HepG2 (cell line): ENCODE data around the gene ZNF740. TPM values are rescaled to one million over a fixed set of nuclear protein-coding genes. Genes with fewer than 3 reads are reported as not detected.

Experiments
- ARID5B ChIP-seq: IDR thresholded peaks from 2 replicates; pipeline ENCODE4 v1.4.0; 2020; ENCODE audit warnings: mild to moderate bottlenecking, missing genetic modification reagents
- ASH2L ChIP-seq: fragments of 300-600, 200-600 bp; sonication (generic); IDR thresholded peaks from 2 replicates; pipeline ENCODE4 v1.7.0; 2017; ENCODE audit warnings: low read depth, mild to moderate bottlenecking, moderate library complexity, mixed read lengths, low read length; ENCODE audit not compliant: insufficient read length
- CCDC6 ChIP-seq: sonication (generic); formaldehyde crosslinking; IDR thresholded peaks from 2 replicates; pipeline ENCODE4 v1.8.1; 2022; ENCODE audit warnings: mild to moderate bottlenecking, missing genetic modification reagents, moderate library complexity
- KMT2B ChIP-seq: IDR thresholded peaks from 2 replicates; pipeline ENCODE4 v1.6.1; 2016; ENCODE audit warnings: missing genetic modification reagents, missing compliant biosample characterization
- PRPF4 ChIP-seq: fragments of 200-400 bp; formaldehyde crosslinking; IDR thresholded peaks from 2 replicates; pipeline ENCODE4 v1.6.1; 2016; ENCODE audit warnings: low read length, low read depth; ENCODE audit not compliant: poor library complexity, severe bottlenecking
- RFX3 ChIP-seq: IDR thresholded peaks from 2 replicates; pipeline ENCODE4 v1.6.1; 2016; ENCODE audit warnings: missing biosample characterization, missing genetic modification reagents
- SKIL ChIP-seq: sonication (generic); formaldehyde crosslinking; IDR thresholded peaks from 2 replicates; pipeline ENCODE4 v1.8.0; 2022; ENCODE audit warnings: missing genetic modification reagents, mild to moderate bottlenecking, moderate library complexity, borderline replicate concordance
- ZFY ChIP-seq: sonication (generic); formaldehyde crosslinking; IDR thresholded peaks from 2 replicates; pipeline ENCODE4 v1.4.0; 2020; ENCODE audit warnings: missing genetic modification reagents
- ZKSCAN5 ChIP-seq: sonication (generic); formaldehyde crosslinking; IDR thresholded peaks from 2 replicates; pipeline ENCODE4 v1.5.1; 2020; ENCODE audit warnings: mild to moderate bottlenecking, missing genetic modification reagents
- ZNF331 ChIP-seq: sonication (generic); formaldehyde crosslinking; IDR thresholded peaks from 2 replicates; pipeline ENCODE4 v1.4.0; 2020; ENCODE audit warnings: missing genetic modification reagents
- ZNF615 ChIP-seq: sonication (generic); formaldehyde crosslinking; IDR thresholded peaks from 2 replicates; pipeline ENCODE4 v1.5.0; 2020; ENCODE audit warnings: mild to moderate bottlenecking, missing genetic modification reagents, borderline replicate concordance
- ZNF761 ChIP-seq: sonication (generic); formaldehyde crosslinking; conservative IDR thresholded peaks from 2 replicates; pipeline ENCODE4 v1.4.0; 2020; ENCODE audit warnings: mild to moderate bottlenecking, missing genetic modification reagents
- polyA plus RNA-seq, 8 experiments: library from polyadenylated mRNA; depleted of rRNA in 3 of 8; stranded (reverse) in 7 of 8; unstranded in 1 of 8; fragments of >200 nt; fragmentation: Illumina TruSeq in 4 of 8; extraction: Trizol in 4 of 8; gene quantifications; 2 replicates each; pipeline versions ENCODE4 v1.2.1 to v1.2.3, GENCODE V29; 2011 to 2016; ENCODE audit warnings: low read depth in 4 of 8, missing spikeins in 1 of 8, mixed read lengths in 1 of 8; ENCODE audit not compliant: insufficient read depth in 1 of 8
- total RNA-seq, 5 experiments: library from RNA; depleted of rRNA; stranded (reverse); fragments of >200 nt; fragmentation: Illumina TruSeq; extraction: Trizol; gene quantifications; 2 replicates each; pipeline ENCODE4 v1.2.3, GENCODE V29; 2016; ENCODE audit warnings: low read depth in 1 of 5
- TF ChIP-seq, protein P1 (sequence below): sonication (generic); formaldehyde crosslinking; IDR thresholded peaks from 2 replicates; pipeline ENCODE4 v1.8.0; 2022; ENCODE audit warnings: mild to moderate bottlenecking, missing genetic modification reagents
- TF ChIP-seq, protein P2 (sequence below): sonication (generic); formaldehyde crosslinking; IDR thresholded peaks from 2 replicates; pipeline ENCODE4 v1.8.1; 2023; ENCODE audit warnings: missing genetic modification reagents, mild to moderate bottlenecking, borderline replicate concordance
- TF ChIP-seq, protein P3 (sequence below): sonication (generic); formaldehyde crosslinking; IDR thresholded peaks from 2 replicates; pipeline ENCODE4 v1.5.0; 2020; ENCODE audit warnings: missing genetic modification reagents
- TF ChIP-seq, protein P4 (sequence below): sonication (generic); formaldehyde crosslinking; conservative IDR thresholded peaks from 2 replicates; pipeline ENCODE4 v1.8.0; 2022; ENCODE audit warnings: low read depth, missing genetic modification reagents
- TF ChIP-seq, protein P5 (sequence below): sonication (generic); formaldehyde crosslinking; IDR thresholded peaks from 2 replicates; pipeline ENCODE4 v1.8.0; 2022; ENCODE audit warnings: missing genetic modification reagents, low read depth, mild to moderate bottlenecking, borderline replicate concordance

Gene ZNF740
- total and polyA plus RNA-seq, 2 of the 13 experiments (the other 11 are each of a cell fraction or from before 2014, with no cell fraction given): 16.9 to 19.0 TPM

- TF ChIP-seq, protein P1, sequence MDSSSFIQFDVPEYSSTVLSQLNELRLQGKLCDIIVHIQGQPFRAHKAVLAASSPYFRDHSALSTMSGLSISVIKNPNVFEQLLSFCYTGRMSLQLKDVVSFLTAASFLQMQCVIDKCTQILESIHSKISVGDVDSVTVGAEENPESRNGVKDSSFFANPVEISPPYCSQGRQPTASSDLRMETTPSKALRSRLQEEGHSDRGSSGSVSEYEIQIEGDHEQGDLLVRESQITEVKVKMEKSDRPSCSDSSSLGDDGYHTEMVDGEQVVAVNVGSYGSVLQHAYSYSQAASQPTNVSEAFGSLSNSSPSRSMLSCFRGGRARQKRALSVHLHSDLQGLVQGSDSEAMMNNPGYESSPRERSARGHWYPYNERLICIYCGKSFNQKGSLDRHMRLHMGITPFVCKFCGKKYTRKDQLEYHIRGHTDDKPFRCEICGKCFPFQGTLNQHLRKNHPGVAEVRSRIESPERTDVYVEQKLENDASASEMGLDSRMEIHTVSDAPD (CRISPR knock-in tag): no peak
- TF ChIP-seq ZKSCAN5 (CRISPR knock-in tag): no peak
- TF ChIP-seq ZFY (CRISPR knock-in tag): peak; percentile 57
- TF ChIP-seq ZNF761 (CRISPR knock-in tag): no peak
- TF ChIP-seq, protein P2, sequence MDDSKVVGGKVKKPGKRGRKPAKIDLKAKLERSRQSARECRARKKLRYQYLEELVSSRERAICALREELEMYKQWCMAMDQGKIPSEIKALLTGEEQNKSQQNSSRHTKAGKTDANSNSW: no peak
- no peak for TF ChIP-seq ZNF615 (CRISPR knock-in tag)
- TF ChIP-seq, protein P3, sequence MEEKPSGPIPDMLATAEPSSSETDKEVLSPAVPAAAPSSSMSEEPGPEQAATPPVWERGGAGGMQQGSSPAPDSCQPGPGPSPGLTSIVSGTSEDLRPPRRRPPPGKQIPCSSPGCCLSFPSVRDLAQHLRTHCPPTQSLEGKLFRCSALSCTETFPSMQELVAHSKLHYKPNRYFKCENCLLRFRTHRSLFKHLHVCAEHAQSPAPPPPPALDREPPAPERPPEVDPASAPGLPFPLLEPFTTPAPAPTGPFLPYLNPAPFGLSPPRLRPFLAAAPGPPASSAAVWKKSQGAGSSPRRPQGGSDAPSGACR (CRISPR knock-in tag): no peak
- TF ChIP-seq ARID5B (CRISPR knock-in tag): 0 out of 2 replicates have a peak, but pooled peaks have one; percentile 29
- no peak for TF ChIP-seq CCDC6 (CRISPR knock-in tag)
- TF ChIP-seq ASH2L: peak; percentile 59
- TF ChIP-seq, protein P4, sequence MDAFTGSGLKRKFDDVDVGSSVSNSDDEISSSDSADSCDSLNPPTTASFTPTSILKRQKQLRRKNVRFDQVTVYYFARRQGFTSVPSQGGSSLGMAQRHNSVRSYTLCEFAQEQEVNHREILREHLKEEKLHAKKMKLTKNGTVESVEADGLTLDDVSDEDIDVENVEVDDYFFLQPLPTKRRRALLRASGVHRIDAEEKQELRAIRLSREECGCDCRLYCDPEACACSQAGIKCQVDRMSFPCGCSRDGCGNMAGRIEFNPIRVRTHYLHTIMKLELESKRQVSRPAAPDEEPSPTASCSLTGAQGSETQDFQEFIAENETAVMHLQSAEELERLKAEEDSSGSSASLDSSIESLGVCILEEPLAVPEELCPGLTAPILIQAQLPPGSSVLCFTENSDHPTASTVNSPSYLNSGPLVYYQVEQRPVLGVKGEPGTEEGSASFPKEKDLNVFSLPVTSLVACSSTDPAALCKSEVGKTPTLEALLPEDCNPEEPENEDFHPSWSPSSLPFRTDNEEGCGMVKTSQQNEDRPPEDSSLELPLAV (CRISPR knock-in tag): no peak
- 0 out of 2 replicates have a peak, but pooled peaks have one; percentile 29 for TF ChIP-seq ZNF331
- no peak for TF ChIP-seq KMT2B
- TF ChIP-seq PRPF4: no peak
- TF ChIP-seq, protein P5, sequence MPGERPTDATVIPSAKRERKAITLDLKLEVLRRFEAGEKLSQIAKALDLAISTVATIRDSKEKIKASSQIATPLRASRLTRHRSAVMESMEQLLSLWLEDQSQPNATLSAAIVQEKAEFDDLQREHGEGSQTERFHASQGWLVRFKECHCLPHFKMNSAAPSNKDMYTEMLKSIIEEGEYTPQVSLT (CRISPR knock-in tag): no peak
- TF ChIP-seq SKIL (CRISPR knock-in tag): peak; percentile 36; the same call in 1 of the 2 replicates
- no peak for TF ChIP-seq RFX3
Observed at GRCh38 chr12:53221203-53222080, 40.9 kb downstream of the ZNF740 start (continued).
